Fibroblast of lung (primary cell): ENCODE data around the gene ACVR1B. TPM values are rescaled to one million over a fixed set of nuclear protein-coding genes. Genes with fewer than 3 reads are reported as not detected.
A peak's percentile ranks its signal among the peaks of the same experiment; 100 is the strongest.

Experiments used
- DNase-seq, 2 donors: peaks; one replicate each; pipeline versions ENCODE4 v3.0.0 to v3.0.0-alpha.2; 2010; ENCODE audit warnings: low read depth in 2 of 2
- H2AFZ ChIP-seq: 2 replicates; pipeline ENCODE4 v1.5.1; 2012; ENCODE audit warnings: low read length, control low read depth, inconsistent platforms
- H3K27ac ChIP-seq: 2 replicates; pipeline ENCODE4 v1.5.1; 2011; ENCODE audit warnings: low read length, control low read depth; ENCODE audit not compliant: insufficient read depth
- H3K27me3 ChIP-seq: 2 replicates; pipeline ENCODE4 v1.5.1; 2011; ENCODE audit warnings: mild to moderate bottlenecking, low read length; ENCODE audit not compliant: control insufficient read depth, insufficient read depth
- H3K36me3 ChIP-seq: 2 replicates; pipeline ENCODE4 v1.5.1; 2011; ENCODE audit warnings: low read length; ENCODE audit not compliant: control insufficient read depth, insufficient read depth
- H3K4me1 ChIP-seq: 2 replicates; pipeline ENCODE4 v1.5.1; 2011; ENCODE audit warnings: low read length; ENCODE audit not compliant: control insufficient read depth, insufficient read depth; ENCODE audit errors: extremely low read depth
- H3K4me2 ChIP-seq: 2 replicates; pipeline ENCODE4 v1.5.1; 2011; ENCODE audit warnings: low read length, control low read depth; ENCODE audit not compliant: insufficient read depth; ENCODE audit errors: extremely low read depth
- H3K4me3 ChIP-seq, 4 experiments: fragments of 200-600 bp in 1 of 4; sonication (generic) in 1 of 4; replicated peaks in 1 of 4; 2 replicates each; pipeline ENCODE4 v1.5.1; 2011 to 2016; ENCODE audit warnings: low read length in 4 of 4, low read depth in 3 of 4, mild to moderate bottlenecking in 3 of 4, control low read depth in 2 of 4, inconsistent platforms in 1 of 4, mixed read lengths in 1 of 4; ENCODE audit not compliant: insufficient read depth in 1 of 4; ENCODE audit errors: control extremely low read depth in 1 of 4
- H3K79me2 ChIP-seq: 2 replicates; pipeline ENCODE4 v1.5.1; 2012; ENCODE audit warnings: mild to moderate bottlenecking, low read length, inconsistent platforms; ENCODE audit not compliant: control insufficient read depth, insufficient read depth
- H3K9ac ChIP-seq: 2 replicates; pipeline ENCODE4 v1.5.1; 2011; ENCODE audit warnings: mild to moderate bottlenecking, low read length, control low read depth; ENCODE audit not compliant: insufficient read depth
- H3K9me3 ChIP-seq: 2 replicates; pipeline ENCODE4 v1.5.1; 2012; ENCODE audit warnings: low read depth, low read length; ENCODE audit not compliant: control insufficient read depth, insufficient read depth
- H4K20me1 ChIP-seq: 2 replicates; pipeline ENCODE4 v1.5.1; 2011; ENCODE audit warnings: low read length; ENCODE audit not compliant: control insufficient read depth, insufficient read depth; ENCODE audit errors: extremely low read depth
- CTCF ChIP-seq, 2 donors: IDR thresholded peaks in 1 of 2; conservative IDR thresholded peaks in 1 of 2; 1 replicate in 1 of 2; 2 replicates in 1 of 2; pipeline ENCODE4 v1.5.1; 2011 to 2012; ENCODE audit warnings: low read length in 2 of 2, control low read depth in 1 of 2, inconsistent platforms in 1 of 2, low read depth in 1 of 2, mild to moderate bottlenecking in 1 of 2
- EZH2 ChIP-seq: IDR thresholded peaks from 2 replicates; pipeline ENCODE4 v1.5.1; 2012; ENCODE audit warnings: low read length, control low read depth, mild to moderate bottlenecking; ENCODE audit errors: missing control alignments
- polyA plus RNA-seq, 2 donors: library from polyadenylated mRNA; depleted of rRNA in 1 of 2; stranded (reverse) in 1 of 2; unstranded in 1 of 2; fragments of >200 nt; gene quantifications; 2 replicates each; pipeline ENCODE4 v1.2.1, GENCODE V29; 2011 to 2012; ENCODE audit warnings: missing spikeins in 1 of 2
- total RNA-seq: library from RNA; depleted of rRNA; stranded (reverse); fragments of >200 nt; gene quantifications from 2 replicates; pipeline ENCODE4 v1.2.1, GENCODE V29; 2014

The ACVR1B gene
- total and polyA plus RNA-seq, 2 donors (not counting 1 experiment from before 2014, with no cell fraction given), result 12.4 to 13.6 TPM

GRCh38 chr12:51926064-51926632 lies 25.4 kb upstream of the ACVR1B start:
- Histone ChIP-seq H3K4me2 (no peak overlapping the region), H2AFZ (no peak overlapping the region), H3K79me2 (no peaks in the 10 kb centered on the region), H3K27ac (no peak overlapping the region), H3K27me3 (peaks cover 2% of the 10 kb centered on the region), H3K36me3 (no peaks in the 10 kb centered on the region), H3K9ac (no peak overlapping the region), H3K9me3 (no peaks in the 10 kb centered on the region), H3K4me3 (no peak overlapping the region), H3K4me1 (no peaks in the 10 kb centered on the region), H4K20me1 (no peaks in the 10 kb centered on the region)
- no peak for TF ChIP-seq EZH2
- TF ChIP-seq CTCF (conservative IDR thresholded peaks at IDR 0.05 in 1 of 2, IDR thresholded peaks at IDR 0.05 in 1 of 2; ENCODE audit: low read depth in 1 of 2, low read length in 2 of 2), result no peak
- DNase-seq, result no peak

- Histone ChIP-seq H3K79me2 (no peaks in the 10 kb centered on the region), H3K4me1 (no peaks in the 10 kb centered on the region)
These were observed 24.8 kb upstream of the ACVR1B start for GRCh38 chr12:51926718-51927117.

More at GRCh38 chr12:51926718-51927117, 24.8 kb upstream of the ACVR1B start:
- Histone ChIP-seq H3K27ac (no peak overlapping the region), H4K20me1 (no peaks in the 10 kb centered on the region), H3K9me3 (no peaks in the 10 kb centered on the region), H3K4me2 (no peak overlapping the region), H3K9ac (no peak overlapping the region), H3K36me3 (no peaks in the 10 kb centered on the region), H3K4me3 (no peak overlapping the region), H2AFZ (no peak overlapping the region), H3K27me3 (peaks cover 2% of the 10 kb centered on the region)
- TF ChIP-seq CTCF (conservative IDR thresholded peaks at IDR 0.05 in 1 of 2, IDR thresholded peaks at IDR 0.05 in 1 of 2; ENCODE audit: low read depth in 1 of 2, low read length in 2 of 2), result peak; percentile 29 to 35
- no peak for TF ChIP-seq EZH2
- peak in 1 of 2 donors; percentile 38 for DNase-seq
